Astrocyte (in vitro differentiated cells and primary cell): ENCODE measurements around the gene TUB.

Experiments
- EZH2 ChIP-seq: IDR thresholded peaks from 2 replicates; pipeline ENCODE4 v1.6.1; 2012; ENCODE audit warnings: mild to moderate bottlenecking, low read length, inconsistent platforms; ENCODE audit not compliant: insufficient read depth
- TF ChIP-seq, protein P1 (sequence below): IDR thresholded peaks from 2 replicates; pipeline ENCODE4 v1.5.1; 2011; ENCODE audit warnings: low read depth, mild to moderate bottlenecking, inconsistent platforms, low read length, moderate library complexity; ENCODE audit not compliant: insufficient read depth

DNA sequence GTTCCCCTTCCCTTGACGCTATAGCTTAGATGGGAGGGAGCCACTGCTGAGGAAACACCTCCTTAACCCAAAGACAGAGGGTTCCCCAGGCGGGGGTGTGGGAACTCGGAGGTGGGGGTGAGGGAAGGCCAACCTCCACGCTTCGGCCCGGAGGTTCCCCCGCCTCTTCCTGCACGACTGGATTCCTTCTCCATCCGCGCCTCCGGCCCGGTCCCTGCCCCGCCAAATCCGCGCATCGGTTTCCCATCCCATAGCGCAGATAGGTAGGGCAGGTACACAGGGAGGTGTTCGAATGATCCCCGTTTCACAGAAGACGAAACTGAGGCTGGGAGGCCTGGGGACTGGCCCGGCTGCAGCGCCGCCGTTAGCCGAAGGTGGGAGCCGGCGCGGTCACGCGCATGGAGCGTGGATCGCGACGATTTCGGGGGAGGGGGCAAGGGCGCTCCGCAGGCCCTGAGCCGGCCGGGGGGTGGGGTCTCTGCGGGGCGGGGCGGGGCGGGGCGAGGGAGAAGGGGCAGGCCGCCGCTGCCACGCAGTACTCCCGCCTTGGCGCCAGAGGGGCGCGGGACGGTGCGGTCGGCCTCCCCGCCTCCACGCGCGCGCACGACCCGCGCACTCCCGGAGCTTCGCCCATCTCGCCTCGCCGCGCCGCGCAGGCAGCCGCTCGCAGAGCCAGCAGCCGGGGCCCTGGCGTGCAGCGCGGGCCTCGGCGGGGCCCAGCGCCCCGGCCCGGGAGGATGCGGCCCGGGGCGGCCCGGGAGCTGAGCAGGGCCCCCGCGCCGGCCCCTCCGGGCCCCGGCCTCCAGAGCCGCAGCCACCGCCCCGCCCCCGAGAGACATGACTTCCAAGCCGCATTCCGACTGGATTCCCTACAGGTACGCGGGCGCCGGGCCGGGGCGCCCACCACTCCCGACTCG is at the start of gene TUB:
- TF ChIP-seq, protein P1, sequence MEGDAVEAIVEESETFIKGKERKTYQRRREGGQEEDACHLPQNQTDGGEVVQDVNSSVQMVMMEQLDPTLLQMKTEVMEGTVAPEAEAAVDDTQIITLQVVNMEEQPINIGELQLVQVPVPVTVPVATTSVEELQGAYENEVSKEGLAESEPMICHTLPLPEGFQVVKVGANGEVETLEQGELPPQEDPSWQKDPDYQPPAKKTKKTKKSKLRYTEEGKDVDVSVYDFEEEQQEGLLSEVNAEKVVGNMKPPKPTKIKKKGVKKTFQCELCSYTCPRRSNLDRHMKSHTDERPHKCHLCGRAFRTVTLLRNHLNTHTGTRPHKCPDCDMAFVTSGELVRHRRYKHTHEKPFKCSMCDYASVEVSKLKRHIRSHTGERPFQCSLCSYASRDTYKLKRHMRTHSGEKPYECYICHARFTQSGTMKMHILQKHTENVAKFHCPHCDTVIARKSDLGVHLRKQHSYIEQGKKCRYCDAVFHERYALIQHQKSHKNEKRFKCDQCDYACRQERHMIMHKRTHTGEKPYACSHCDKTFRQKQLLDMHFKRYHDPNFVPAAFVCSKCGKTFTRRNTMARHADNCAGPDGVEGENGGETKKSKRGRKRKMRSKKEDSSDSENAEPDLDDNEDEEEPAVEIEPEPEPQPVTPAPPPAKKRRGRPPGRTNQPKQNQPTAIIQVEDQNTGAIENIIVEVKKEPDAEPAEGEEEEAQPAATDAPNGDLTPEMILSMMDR = no peak
- no peak for TF ChIP-seq EZH2
